Measurements from ENCODE around the gene NPR3.
"Not testable (repeated sequence)": the region's sequence is repeated elsewhere in the genome, so short reads cannot be mapped to it uniquely, and the experiment has no call there.

NPR3 gene

GRCh38 chr5:32769711-32770110 is 58.6 kb downstream of the NPR3 start:
- no peak for DNase-seq

- DNase-seq: no peak
These were observed 59.3 kb downstream of the NPR3 start for GRCh38 chr5:32770444-32770843.

- DNase-seq: no peak
These were observed 59.9 kb downstream of the NPR3 start for GRCh38 chr5:32771037-32771436.

- no peak for DNase-seq
These were observed 62.8 kb downstream of the NPR3 start for GRCh38 chr5:32773944-32774343.

- no peak for DNase-seq
These were observed 65.1 kb downstream of the NPR3 start for GRCh38 chr5:32776200-32776599.

- DNase-seq: no peak
These were observed 66.1 kb downstream of the NPR3 start for GRCh38 chr5:32777222-32777621.

- DNase-seq: no peak
These were observed 66.6 kb downstream of the NPR3 start for GRCh38 chr5:32777733-32778132.

- DNase-seq: no peak
These were observed 67.3 kb downstream of the NPR3 start for GRCh38 chr5:32778403-32778802.

GRCh38 chr5:32779754-32780415 is 68.8 kb downstream of the NPR3 start:
- DNase-seq: no peak

- DNase-seq: no peak
These were observed 69.4 kb downstream of the NPR3 start for GRCh38 chr5:32780508-32780919.

GRCh38 chr5:32783661-32784060 is 72.5 kb downstream of the NPR3 start:
- no peak for DNase-seq

- no peak for DNase-seq
These were observed 74.6 kb downstream of the NPR3 start for GRCh38 chr5:32785611-32786254.

- DNase-seq: no peak
These were observed 75.2 kb downstream of the NPR3 start for GRCh38 chr5:32786311-32786710.

- no peak for DNase-seq
These were observed 79.4 kb downstream of the NPR3 start for GRCh38 chr5:32790411-32790951.

- no peak for DNase-seq
These were observed 80.6 kb downstream of the NPR3 start for GRCh38 chr5:32791536-32792243.

- DNase-seq: no peak
These were observed 83.0 kb downstream of the NPR3 start for GRCh38 chr5:32794086-32794485.

GRCh38 chr5:32802764-32803163 is 91.6 kb downstream of the NPR3 start:
- no peak for DNase-seq

GRCh38 chr5:32803656-32804055 is 92.5 kb downstream of the NPR3 start:
- DNase-seq: no peak

GRCh38 chr5:32805462-32805861 is 94.3 kb downstream of the NPR3 start:
- DNase-seq: not testable (repeated sequence)

- no peak for DNase-seq
These were observed 95.0 kb downstream of the NPR3 start for GRCh38 chr5:32805971-32806638.

GRCh38 chr5:32808783-32809182 is 97.7 kb downstream of the NPR3 start:
- no peak for DNase-seq

- no peak for DNase-seq
These were observed 99.7 kb downstream of the NPR3 start for GRCh38 chr5:32810804-32811203.

- no peak for DNase-seq
These were observed 101.3 kb downstream of the NPR3 start for GRCh38 chr5:32812399-32812798.

Data from activated CD4-positive, alpha-beta T cell treated with anti-CD3 and anti-CD28 coated beads, Interleukin-2, Interleukin-6, amounts not matched to agents 100 ng/mL and 50 ng/mL, durations not matched to agents 16 hours and 8 hours (primary cell).